IMR-90 (cell line): ENCODE data around the gene NSUN6. TPM values are rescaled to one million over a fixed set of nuclear protein-coding genes. Genes with fewer than 3 reads are reported as not detected.

ENCODE experiments used
- ATAC-seq: fragments of 200-7000 bp; cut with Tn5 transposase; 2 replicates; pipeline ENCODE4 v1.9.1; 2020; ENCODE audit warnings: low read depth, mild to moderate bottlenecking, moderate library complexity
- BruUV-seq: library from RNA; stranded (reverse); fragments of 400-500 nt; replicated peaks from 2 replicates; lab custom pipeline; 2021; lab: Mats Ljungman, UMichigan
- CTCF ChIA-PET: fragments of 300-600 bp; formaldehyde crosslinking; extraction: SDS; loops from one replicate; lab custom pipeline; 2021; ENCODE audit warnings: antibody characterized with exemption; lab: Yijun Ruan, JAX
- POLR2A ChIA-PET: fragments of 300-600 bp; sonication (Branson Sonifier 250); formaldehyde crosslinking; loops from one replicate; lab custom pipeline; 2022; ENCODE audit warnings: antibody characterized with exemption; ENCODE audit not compliant: unreplicated experiment; lab: Charles Lee
- DNase-seq: peaks from one replicate; pipeline ENCODE4 v3.0.0; 2013
- H2AFZ ChIP-seq: replicated peaks from 2 replicates; pipeline ENCODE3; 2013; ENCODE audit warnings: low read length, mild to moderate bottlenecking; ENCODE audit not compliant: poor library complexity
- H2AK5ac ChIP-seq: 2 replicates; pipeline ENCODE4 v1.6.1; 2013; ENCODE audit warnings: low read depth, low read length, inconsistent platforms
- H2AK9ac ChIP-seq: replicated peaks from 2 replicates; pipeline ENCODE3; 2013; ENCODE audit warnings: mild to moderate bottlenecking, low read depth, low read length, moderate library complexity; ENCODE audit not compliant: poor library complexity
- H2BK120ac ChIP-seq: 2 replicates; pipeline ENCODE4 v1.6.1; 2013; ENCODE audit warnings: low read depth, low read length, inconsistent platforms
- H2BK15ac ChIP-seq: 3 replicates; pipeline ENCODE4 v1.6.1; 2013; ENCODE audit warnings: low read depth, low read length, inconsistent platforms
- H2BK20ac ChIP-seq: 2 replicates; pipeline ENCODE4 v1.6.1; 2013; ENCODE audit warnings: low read depth, mild to moderate bottlenecking, inconsistent platforms, low read length, moderate library complexity
- H2BK5ac ChIP-seq: 2 replicates; pipeline ENCODE4 v1.6.1; 2013; ENCODE audit warnings: mild to moderate bottlenecking, low read depth, low read length, inconsistent platforms; ENCODE audit not compliant: poor library complexity, severe bottlenecking
- H3K14ac ChIP-seq: replicated peaks from 2 replicates; pipeline ENCODE4 v1.6.1; 2013; ENCODE audit warnings: low read depth, low read length, inconsistent platforms
- H3K18ac ChIP-seq: 2 replicates; pipeline ENCODE4 v1.6.1; 2013; ENCODE audit warnings: low read depth, low read length, control low read depth
- H3K23ac ChIP-seq: 2 replicates; pipeline ENCODE4 v1.6.1; 2013; ENCODE audit warnings: low read depth, low read length, inconsistent platforms
- H3K27ac ChIP-seq: 2 replicates; pipeline ENCODE4 v1.5.1; 2013; ENCODE audit warnings: mild to moderate bottlenecking, control low read depth, low read length; ENCODE audit not compliant: insufficient read depth
- H3K27me3 ChIP-seq: 2 replicates; pipeline ENCODE4 v1.6.1; 2013; ENCODE audit warnings: low read length; ENCODE audit not compliant: control insufficient read depth, insufficient read depth
- H3K36me3 ChIP-seq: 2 replicates; pipeline ENCODE4 v1.6.1; 2013; ENCODE audit warnings: low read length, mixed read lengths; ENCODE audit not compliant: control insufficient read depth, insufficient read depth
- H3K4ac ChIP-seq: 2 replicates; pipeline ENCODE4 v1.6.1; 2013; ENCODE audit warnings: low read depth, low read length, inconsistent platforms
- H3K4me1 ChIP-seq: 2 replicates; pipeline ENCODE4 v1.6.1; 2013; ENCODE audit warnings: low read length, mixed read lengths; ENCODE audit not compliant: control insufficient read depth, insufficient read depth
- H3K4me2 ChIP-seq: 2 replicates; pipeline ENCODE4 v1.6.1; 2013; ENCODE audit warnings: low read depth, mild to moderate bottlenecking, control low read depth, low read length, moderate library complexity
- H3K4me3 ChIP-seq: 2 replicates; pipeline ENCODE4 v1.5.1; 2013; ENCODE audit warnings: low read depth, mild to moderate bottlenecking, control low read depth, low read length, moderate library complexity; ENCODE audit not compliant: insufficient read depth
- H3K56ac ChIP-seq: 2 replicates; pipeline ENCODE4 v1.6.1; 2013; ENCODE audit warnings: low read length, inconsistent platforms; ENCODE audit not compliant: insufficient read depth; ENCODE audit errors: extremely low read depth
- H3K79me1 ChIP-seq, 2 experiments: 2 replicates each; pipeline ENCODE4 v1.6.1; 2013; ENCODE audit warnings: low read length in 2 of 2, inconsistent platforms in 1 of 2, low read depth in 1 of 2
- H3K9ac ChIP-seq: 2 replicates; pipeline ENCODE4 v1.6.1; 2013; ENCODE audit warnings: low read depth, low read length, control low read depth
- H3K9me1 ChIP-seq: 2 replicates; pipeline ENCODE4 v1.6.1; 2013; ENCODE audit warnings: low read length, inconsistent platforms; ENCODE audit not compliant: insufficient read depth
- H3K9me3 ChIP-seq: 2 replicates; pipeline ENCODE4 v1.6.1; 2013; ENCODE audit warnings: low read length; ENCODE audit not compliant: control insufficient read depth, insufficient read depth
- H4K20me1 ChIP-seq: 2 replicates; pipeline ENCODE4 v1.6.1; 2013; ENCODE audit warnings: low read length, inconsistent platforms; ENCODE audit not compliant: insufficient read depth
- H4K5ac ChIP-seq: 2 replicates; pipeline ENCODE4 v1.6.1; 2013; ENCODE audit warnings: mild to moderate bottlenecking, low read depth, low read length, control low read depth
- H4K8ac ChIP-seq, 2 experiments: 2 replicates each; pipeline ENCODE4 v1.6.1; 2013; ENCODE audit warnings: low read depth in 2 of 2, low read length in 2 of 2, control low read depth in 1 of 2, inconsistent platforms in 1 of 2
- H4K91ac ChIP-seq: 2 replicates; pipeline ENCODE4 v1.6.1; 2013; ENCODE audit warnings: low read depth, low read length, inconsistent platforms; ENCODE audit not compliant: insufficient read depth
- CHD1 ChIP-seq: IDR thresholded peaks from 2 replicates; pipeline ENCODE4 v1.6.1; 2012; ENCODE audit warnings: low read depth, low read length, improper control_type of control experiment
- CTCF ChIP-seq: conservative IDR thresholded peaks from 2 replicates; pipeline ENCODE4 v1.5.1; 2012; ENCODE audit warnings: mild to moderate bottlenecking, low read depth, low read length, improper control_type of control experiment
- ELK1 ChIP-seq: fragments of 150-350 bp; IDR thresholded peaks from 2 replicates; pipeline ENCODE4 v1.6.1; 2016; ENCODE audit warnings: low read depth, mild to moderate bottlenecking, low read length, moderate library complexity, borderline replicate concordance
- MAFK ChIP-seq: IDR thresholded peaks from 2 replicates; pipeline ENCODE4 v1.6.1; 2012; ENCODE audit warnings: low read depth, low read length, improper control_type of control experiment
- MAZ ChIP-seq: IDR thresholded peaks from 2 replicates; pipeline ENCODE4 v1.6.1; 2012; ENCODE audit warnings: low read depth, mild to moderate bottlenecking, low read length, improper control_type of control experiment, moderate library complexity, borderline replicate concordance
- POLR2A ChIP-seq: IDR thresholded peaks from 2 replicates; pipeline ENCODE4 v1.6.1; 2012; ENCODE audit warnings: mild to moderate bottlenecking, low read depth, low read length
- RAD21 ChIP-seq: IDR thresholded peaks from 2 replicates; pipeline ENCODE4 v1.6.1; 2012; ENCODE audit warnings: low read length, improper control_type of control experiment
- RCOR1 ChIP-seq: IDR thresholded peaks from 2 replicates; pipeline ENCODE4 v1.6.1; 2012; ENCODE audit warnings: mild to moderate bottlenecking, low read length, improper control_type of control experiment; ENCODE audit not compliant: insufficient replicate concordance
- USF2 ChIP-seq: fragments of 150-350 bp; IDR thresholded peaks from 2 replicates; pipeline ENCODE4 v1.6.1; 2017; ENCODE audit warnings: mild to moderate bottlenecking, antibody characterized with exemption, low read length, low read depth
- WGBS, 2 experiments: methylation state at CpG; one replicate each; pipeline versions ENCODE4 v1.1.5 to v1.1.7; 2013; ENCODE audit warnings: missing lambda C conversion rate in 2 of 2; ENCODE audit not compliant: insufficient read length in 1 of 2; ENCODE audit errors: extremely low coverage in 2 of 2; 5-methylcytosine and 5-hydroxymethylcytosine counted together
- dilution Hi-C: fragments of 300-500 bp; cut with HindIII; formaldehyde crosslinking; loops from one replicate; pipeline ENCODE4 v1.14.3; 2018; ENCODE audit warnings: low sequenced_read_pairs; ENCODE audit not compliant: unreplicated experiment
- in situ Hi-C: fragments of 300-500 bp; cut with MboI; formaldehyde crosslinking; loops from 3 replicates; pipeline ENCODE4 v1.14.3; 2019; ENCODE audit warnings: low sequenced_read_pairs, inconsistent platforms, mixed read lengths
- intact Hi-C: fragments of 100-400 bp; cut with micrococcal nuclease; formaldehyde crosslinking; loops from 2 replicates; pipeline ENCODE4 v1.10.0; 2022
- polyA plus RNA-seq, 3 experiments: library from polyadenylated mRNA; depleted of rRNA; stranded (reverse); fragments of >200 nt; gene quantifications; 2 replicates each; pipeline ENCODE4 v1.2.3, GENCODE V29; 2012; ENCODE audit warnings: low replicate concordance in 1 of 3
- total RNA-seq: library from RNA; depleted of rRNA; stranded (reverse); fragments of >200 nt; gene quantifications from 2 replicates; pipeline ENCODE4 v1.2.3, GENCODE V29; 2012

NSUN6 gene
- total and polyA plus RNA-seq, 2 of the 4 experiments (the other 2 are of a cell fraction): 4.6 to 11.5 TPM

GRCh38 chr10:18615618-18616017, 35.8 kb downstream of the NSUN6 start:
- H2BK5ac ChIP-seq: no peak overlapping the region
- no peak overlapping the region for H3K18ac ChIP-seq
- no peak overlapping the region for H3K4ac ChIP-seq
- H2BK20ac ChIP-seq: no peak overlapping the region
- no peak overlapping the region for H3K27ac ChIP-seq
- H2BK120ac ChIP-seq: no peak overlapping the region
- intact Hi-C loops (no loop called here), dilution Hi-C loops (no loop called here), in situ Hi-C loops (no loop called here)
- H3K14ac ChIP-seq: no peak overlapping the region
- no peak overlapping the region for H2AK9ac ChIP-seq
- no peak overlapping the region for H2AFZ ChIP-seq
- no peak overlapping the region for H3K56ac ChIP-seq
- no peaks in the 10 kb centered on the region for H4K20me1 ChIP-seq
- H3K9me1 ChIP-seq: 0 out of 2 replicates have a peak, but pooled peaks cover 3% of the 10 kb centered on the region
- no peak overlapping the region for H4K5ac ChIP-seq
- TF ChIP-seq RCOR1: no peak
- TF ChIP-seq MAFK: no peak
- TF ChIP-seq CTCF: no peak
- TF ChIP-seq USF2: no peak
- no peak for TF ChIP-seq RAD21
- no peak for TF ChIP-seq ELK1
- TF ChIP-seq POLR2A: no peak
- no peak for TF ChIP-seq CHD1
- TF ChIP-seq MAZ: no peak
- H3K27me3 ChIP-seq: no peaks in the 10 kb centered on the region
- H4K8ac ChIP-seq: no peak overlapping the region
- no peak overlapping the region for H4K91ac ChIP-seq
- H3K79me1 ChIP-seq: peaks cover 3 to 4% of the 10 kb centered on the region in 2 experiments; a peak in 2 of 4 replicates
- H3K4me3 ChIP-seq: no peak overlapping the region
- CTCF ChIA-PET: no interaction called here
- no peak overlapping the region for H3K4me2 ChIP-seq
- DNase-seq: no peak
- BruUV-seq: no TSS peak
- POLR2A ChIA-PET: no interaction called here
- H3K9ac ChIP-seq: no peak overlapping the region
- no peak overlapping the region for H2BK15ac ChIP-seq
- WGBS, 2 experiments: 100% methylated on average over 1 of the region's 4 CpGs; no CpG with 5 or more reads in 1 of the 2 experiments
- no peak overlapping the region for H3K23ac ChIP-seq
- no peak overlapping the region for H2AK5ac ChIP-seq
- ATAC-seq: no peak
- peaks cover 3% of the 10 kb centered on the region for H3K4me1 ChIP-seq
- H3K9me3 ChIP-seq: no peaks in the 10 kb centered on the region
- no peaks in the 10 kb centered on the region; the same call in 1 of the 2 replicates for H3K36me3 ChIP-seq
